HepG2 (cell line): Measurements from ENCODE around the gene GCH1. TPM values are rescaled to one million over a fixed set of nuclear protein-coding genes. Genes with fewer than 3 reads are reported as not detected.

ENCODE experiments used
- ATAD3A ChIP-seq: sonication (generic); formaldehyde crosslinking; IDR thresholded peaks from 2 replicates; pipeline ENCODE4 v1.4.0; 2020; ENCODE audit warnings: missing genetic modification reagents
- BRD4 ChIP-seq: sonication (generic); formaldehyde crosslinking; IDR thresholded peaks from 2 replicates; pipeline ENCODE4 v1.4.0; 2020; ENCODE audit warnings: missing genetic modification reagents
- CC2D1A ChIP-seq: sonication (generic); formaldehyde crosslinking; IDR thresholded peaks from 2 replicates; pipeline ENCODE4 v1.8.1; 2023; ENCODE audit warnings: mild to moderate bottlenecking, missing genetic modification reagents
- HBP1 ChIP-seq: IDR thresholded peaks from 2 replicates; pipeline ENCODE4 v1.6.1; 2016; ENCODE audit warnings: low read depth, control low read depth
- HNF4A ChIP-seq: sonication (generic); formaldehyde crosslinking; IDR thresholded peaks from 2 replicates; pipeline ENCODE4 v1.4.0; 2020; ENCODE audit warnings: missing genetic modification reagents
- HOXD1 ChIP-seq: sonication (generic); formaldehyde crosslinking; IDR thresholded peaks from 2 replicates; pipeline ENCODE4 v1.5.0; 2020; ENCODE audit warnings: missing genetic modification reagents
- MLX ChIP-seq: IDR thresholded peaks from 2 replicates; pipeline ENCODE4 v1.6.1; 2016
- NFE2 ChIP-seq: sonication (generic); formaldehyde crosslinking; IDR thresholded peaks from 2 replicates; pipeline ENCODE4 v1.4.0; 2020; ENCODE audit warnings: missing genetic modification reagents
- PHB2 ChIP-seq: fragments of 450-650 bp; IDR thresholded peaks from 2 replicates; pipeline ENCODE4 v1.6.1; 2018; ENCODE audit not compliant: partially characterized antibody
- PRDM15 ChIP-seq: sonication (generic); formaldehyde crosslinking; IDR thresholded peaks from 2 replicates; pipeline ENCODE4 v1.4.0; 2020; ENCODE audit warnings: missing genetic modification reagents
- REPIN1 ChIP-seq: sonication (generic); formaldehyde crosslinking; IDR thresholded peaks from 2 replicates; pipeline ENCODE4 v1.8.0; 2022; ENCODE audit warnings: missing genetic modification reagents, low read depth, mild to moderate bottlenecking, borderline replicate concordance
- TSC22D2 ChIP-seq: sonication (generic); formaldehyde crosslinking; IDR thresholded peaks from 2 replicates; pipeline ENCODE4 v1.5.1; 2020; ENCODE audit warnings: missing genetic modification reagents, mild to moderate bottlenecking, borderline replicate concordance
- XBP1 ChIP-seq: sonication (generic); formaldehyde crosslinking; IDR thresholded peaks from 2 replicates; pipeline ENCODE4 v1.5.0; 2020; ENCODE audit warnings: missing genetic modification reagents
- ZBTB44 ChIP-seq: sonication (generic); formaldehyde crosslinking; IDR thresholded peaks from 2 replicates; pipeline ENCODE4 v1.4.0; 2020; ENCODE audit warnings: missing genetic modification reagents
- ZNF333 ChIP-seq: sonication (generic); formaldehyde crosslinking; IDR thresholded peaks from 2 replicates; pipeline ENCODE4 v1.4.0; 2020; ENCODE audit warnings: mild to moderate bottlenecking, missing genetic modification reagents, borderline replicate concordance
- ZNF350 ChIP-seq: sonication (generic); formaldehyde crosslinking; IDR thresholded peaks from 2 replicates; pipeline ENCODE4 v1.4.0; 2020; ENCODE audit warnings: mild to moderate bottlenecking, low read depth, missing genetic modification reagents, borderline replicate concordance
- ZNF598 ChIP-seq: sonication (generic); formaldehyde crosslinking; IDR thresholded peaks from 2 replicates; pipeline ENCODE4 v1.5.1; 2020; ENCODE audit warnings: mild to moderate bottlenecking, missing genetic modification reagents, borderline replicate concordance
- ZNF891 ChIP-seq: sonication (generic); formaldehyde crosslinking; IDR thresholded peaks from 2 replicates; pipeline ENCODE4 v1.5.0; 2020; ENCODE audit warnings: mild to moderate bottlenecking, missing genetic modification reagents
- ZUFSP ChIP-seq: sonication (generic); formaldehyde crosslinking; IDR thresholded peaks from 2 replicates; pipeline ENCODE4 v1.9.0; 2021; ENCODE audit warnings: missing genetic modification reagents, mild to moderate bottlenecking, borderline replicate concordance
- polyA plus RNA-seq, 8 experiments: library from polyadenylated mRNA; depleted of rRNA in 3 of 8; stranded (reverse) in 7 of 8; unstranded in 1 of 8; fragments of >200 nt; fragmentation: Illumina TruSeq in 4 of 8; extraction: Trizol in 4 of 8; gene quantifications; 2 replicates each; pipeline versions ENCODE4 v1.2.1 to v1.2.3, GENCODE V29; 2011 to 2016; ENCODE audit warnings: low read depth in 4 of 8, missing spikeins in 1 of 8, mixed read lengths in 1 of 8; ENCODE audit not compliant: insufficient read depth in 1 of 8
- total RNA-seq, 5 experiments: library from RNA; depleted of rRNA; stranded (reverse); fragments of >200 nt; fragmentation: Illumina TruSeq; extraction: Trizol; gene quantifications; 2 replicates each; pipeline ENCODE4 v1.2.3, GENCODE V29; 2016; ENCODE audit warnings: low read depth in 1 of 5

Gene GCH1
- total and polyA plus RNA-seq, 2 of the 13 experiments (the other 11 are each of a cell fraction or from before 2014, with no cell fraction given) = 15.0 to 25.2 TPM

- TF ChIP-seq ZNF598 (CRISPR knock-in tag) (peak; percentile 75; the same call in 1 of the 2 replicates), PRDM15 (CRISPR knock-in tag) (0 out of 2 replicates have a peak, but pooled peaks have one; percentile 14), PHB2 (no peak), ATAD3A (CRISPR knock-in tag) (no peak), MLX (no peak), ZBTB44 (CRISPR knock-in tag) (no peak), NFE2 (CRISPR knock-in tag) (no peak), REPIN1 (CRISPR knock-in tag) (no peak), HOXD1 (CRISPR knock-in tag) (0 out of 2 replicates have a peak, but pooled peaks have one; percentile 8), BRD4 (CRISPR knock-in tag) (no peak; the same call in 1 of the 2 replicates), HBP1 (CRISPR knock-in tag) (no peak), ZNF333 (peak; percentile 24; the same call in 1 of the 2 replicates), ZNF350 (CRISPR knock-in tag) (no peak), ZUFSP (CRISPR knock-in tag) (no peak), XBP1 (no peak), HNF4A (0 out of 2 replicates have a peak, but pooled peaks have one; percentile 12), ZNF891 (CRISPR knock-in tag) (no peak), CC2D1A (CRISPR knock-in tag) (0 out of 2 replicates have a peak, but pooled peaks have one; percentile 66), TSC22D2 (CRISPR knock-in tag) (no peak)
These were observed at the start of gene GCH1 (continued) for GRCh38 chr14:54902521-54903420.
